NK-92 (cell line): Measurements from ENCODE around the gene TMPRSS11D.

ENCODE experiments used
- DNase-seq: peaks from one replicate; lab custom pipeline; 2025; ENCODE audit not compliant: unreplicated experiment; lab: John Stamatoyannopoulos, UW

Gene TMPRSS11D, protein sequence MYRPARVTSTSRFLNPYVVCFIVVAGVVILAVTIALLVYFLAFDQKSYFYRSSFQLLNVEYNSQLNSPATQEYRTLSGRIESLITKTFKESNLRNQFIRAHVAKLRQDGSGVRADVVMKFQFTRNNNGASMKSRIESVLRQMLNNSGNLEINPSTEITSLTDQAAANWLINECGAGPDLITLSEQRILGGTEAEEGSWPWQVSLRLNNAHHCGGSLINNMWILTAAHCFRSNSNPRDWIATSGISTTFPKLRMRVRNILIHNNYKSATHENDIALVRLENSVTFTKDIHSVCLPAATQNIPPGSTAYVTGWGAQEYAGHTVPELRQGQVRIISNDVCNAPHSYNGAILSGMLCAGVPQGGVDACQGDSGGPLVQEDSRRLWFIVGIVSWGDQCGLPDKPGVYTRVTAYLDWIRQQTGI

DNA sequence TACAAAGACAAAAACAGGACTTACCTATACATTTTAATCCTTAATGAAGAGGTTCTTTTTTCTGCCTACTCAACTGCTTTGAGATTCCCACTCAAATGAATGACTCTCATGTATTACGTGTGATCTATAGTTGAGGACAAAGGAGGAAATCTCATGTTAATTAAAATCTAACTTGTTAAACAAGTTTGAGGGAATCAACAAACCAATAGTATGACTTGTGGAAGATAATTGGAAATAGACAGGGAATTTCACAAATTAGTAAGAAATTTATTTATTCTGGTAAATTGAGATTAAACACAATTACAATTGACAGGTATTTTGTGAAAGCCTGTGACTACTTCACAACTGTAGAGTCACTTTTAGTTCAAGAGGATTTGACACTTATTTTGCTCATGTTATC, at the start of gene TMPRSS11D:
Gene TMPRSS11D, minus strand, starts transcription at position 101 of the 400 bp plus-strand sequence. Its CDS starts 69 bp downstream, at position 32.
- DNase-seq: no peak

DNA sequence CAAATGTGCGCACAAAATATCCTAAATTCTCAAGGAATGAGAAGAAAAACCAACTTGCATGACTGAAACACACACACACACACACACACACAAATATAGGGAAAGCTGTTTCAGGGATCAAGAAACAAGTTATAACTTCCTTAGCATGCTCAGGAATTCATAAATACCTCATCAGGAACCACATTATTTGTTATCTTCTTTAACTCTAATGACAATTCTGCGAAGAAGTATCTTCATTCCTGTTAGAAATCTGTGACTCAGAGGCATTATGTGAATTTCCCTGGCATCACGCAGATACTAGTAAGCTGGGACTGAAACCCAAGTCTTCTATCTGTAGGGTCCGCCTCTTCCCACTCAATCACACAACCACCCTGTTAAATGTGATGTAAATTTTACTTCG, 49.2 kb upstream of the TMPRSS11D start:
- DNase-seq: no peak

DNA sequence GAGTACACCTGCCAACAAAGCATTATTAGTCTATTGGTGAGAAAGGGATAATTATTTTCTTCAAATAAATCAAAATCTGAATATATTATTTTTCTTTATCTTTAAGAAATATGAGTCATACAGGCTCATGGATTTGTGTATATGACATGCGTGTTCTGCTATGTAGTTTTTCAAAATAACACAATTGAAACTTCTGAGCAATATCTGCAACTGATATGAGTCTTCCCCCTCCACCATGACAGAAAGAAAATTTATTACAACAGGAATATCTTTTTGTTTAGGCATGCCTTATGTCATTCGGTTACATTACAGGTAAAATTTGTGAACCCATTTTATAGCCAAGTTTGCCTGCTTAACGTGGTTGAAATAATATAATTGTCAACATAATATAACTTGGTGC, 47.5 kb upstream of the TMPRSS11D start:
- DNase-seq: no peak

GRCh38 chr4:67929426-67929825, 45.6 kb upstream of the TMPRSS11D start:
- no peak for DNase-seq

- DNase-seq: no peak
These were observed 44.7 kb upstream of the TMPRSS11D start for GRCh38 chr4:67928546-67928945.

DNA sequence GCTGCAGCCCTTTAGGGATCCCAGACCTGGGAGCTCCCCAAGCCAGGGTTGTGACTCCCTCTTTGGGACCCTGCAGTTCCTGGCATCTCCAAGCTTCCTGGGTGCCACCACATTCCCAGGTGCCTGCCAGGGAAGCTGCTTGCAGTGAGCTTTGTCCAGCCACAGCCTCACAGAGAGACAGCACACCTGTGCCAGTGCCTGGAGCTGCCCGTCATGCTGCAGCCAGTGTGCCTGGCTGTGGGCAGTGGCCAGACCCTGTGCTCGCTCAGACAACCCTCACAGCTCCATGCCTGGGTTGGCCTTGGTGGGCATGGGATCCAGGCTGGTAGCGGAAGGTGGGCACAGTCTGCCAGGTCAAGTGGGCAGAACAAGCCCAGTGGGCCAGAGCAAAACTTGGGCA, 43.4 kb upstream of the TMPRSS11D start:
- DNase-seq: no peak

- DNase-seq: no peak
These were observed 42.7 kb upstream of the TMPRSS11D start for GRCh38 chr4:67926485-67926884.

DNA sequence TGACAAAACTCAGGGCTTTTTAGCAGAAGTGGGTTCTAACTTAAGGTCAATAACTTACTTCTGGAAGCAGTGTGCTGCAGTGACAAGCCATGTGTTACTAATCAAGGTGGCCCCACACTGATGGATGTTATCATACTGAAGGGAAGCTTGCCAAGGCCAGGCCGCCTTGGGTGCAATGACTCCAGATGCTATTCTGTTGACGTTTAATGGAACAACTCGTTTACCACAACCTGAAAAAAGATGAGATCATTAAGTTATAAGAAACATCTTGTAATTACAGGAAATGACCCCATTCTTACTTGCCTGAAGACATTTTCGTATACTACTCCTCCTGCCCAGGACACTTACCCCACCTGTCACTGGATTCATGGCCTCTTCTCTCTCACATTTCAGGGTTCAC, 38.9 kb upstream of the TMPRSS11D start:
- no peak for DNase-seq

- no peak for DNase-seq
These were observed 34.6 kb upstream of the TMPRSS11D start for GRCh38 chr4:67918428-67918827.

DNA sequence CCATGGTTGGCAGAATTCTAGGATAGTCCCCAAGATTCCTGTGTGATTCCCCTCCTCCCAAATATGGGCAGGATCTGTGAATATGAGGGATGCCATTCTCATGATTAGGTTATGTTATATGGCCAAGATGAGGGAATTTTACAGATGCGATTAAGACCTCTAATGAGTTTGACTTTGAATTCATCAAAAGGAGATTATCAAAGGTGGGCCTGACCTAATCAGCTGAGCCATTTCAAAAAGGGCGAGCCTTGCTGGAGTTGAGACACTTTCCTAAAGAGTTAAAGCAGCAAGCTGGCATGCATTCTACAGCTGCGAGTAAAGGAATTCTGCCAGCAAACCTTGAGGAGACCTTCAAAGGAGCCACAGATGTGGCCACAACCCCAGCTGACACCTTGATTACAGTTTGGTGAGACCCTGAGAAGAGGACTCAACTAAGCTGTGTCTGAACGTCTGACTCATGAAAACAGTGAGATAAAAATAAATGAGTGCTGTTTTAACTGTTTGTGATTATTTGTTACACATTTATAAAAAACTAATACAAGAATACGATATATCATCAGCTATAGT, 31.7 kb upstream of the TMPRSS11D start:
- DNase-seq: no peak

DNA sequence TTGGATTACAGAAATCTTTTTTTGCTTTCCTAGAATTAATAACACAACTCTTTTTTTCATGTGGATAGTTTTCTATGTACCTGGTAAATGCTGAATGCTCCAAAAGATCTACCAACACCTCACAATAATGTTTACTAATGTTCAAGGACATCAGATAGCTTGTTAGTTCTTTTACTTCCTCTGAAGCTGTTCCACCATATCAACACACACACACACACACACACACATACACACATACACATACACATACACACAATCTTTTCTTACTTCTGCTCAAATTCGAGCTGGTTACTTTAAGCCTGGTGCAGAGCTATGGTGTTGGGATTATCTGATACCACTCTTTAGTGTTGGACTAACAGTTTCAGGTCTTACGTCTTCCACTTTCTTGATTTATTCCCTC, 28.3 kb upstream of the TMPRSS11D start:
- no peak for DNase-seq

DNA sequence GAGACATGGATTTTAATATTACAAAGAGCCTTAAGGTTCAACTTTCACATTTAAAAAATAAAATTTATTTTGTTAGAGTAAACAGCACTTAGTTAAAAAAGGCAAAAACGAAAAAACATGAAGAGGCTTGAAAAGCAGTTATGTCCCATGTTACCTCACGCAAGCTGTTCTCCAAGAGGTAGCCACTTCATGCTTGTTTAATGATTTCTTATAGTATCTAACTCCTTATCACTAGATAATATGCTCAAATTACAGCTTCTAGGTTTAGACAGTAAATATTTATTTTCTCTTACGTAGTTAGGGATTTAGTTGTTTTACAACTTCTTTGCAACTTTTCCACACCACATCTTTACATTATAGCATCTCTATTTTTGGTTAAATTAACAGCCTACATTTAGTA, 27.8 kb upstream of the TMPRSS11D start:
- no peak for DNase-seq

GRCh38 chr4:67911141-67911540, 27.3 kb upstream of the TMPRSS11D start:
- DNase-seq: no peak

- no peak for DNase-seq
These were observed 26.7 kb upstream of the TMPRSS11D start for GRCh38 chr4:67910585-67910905.

DNA sequence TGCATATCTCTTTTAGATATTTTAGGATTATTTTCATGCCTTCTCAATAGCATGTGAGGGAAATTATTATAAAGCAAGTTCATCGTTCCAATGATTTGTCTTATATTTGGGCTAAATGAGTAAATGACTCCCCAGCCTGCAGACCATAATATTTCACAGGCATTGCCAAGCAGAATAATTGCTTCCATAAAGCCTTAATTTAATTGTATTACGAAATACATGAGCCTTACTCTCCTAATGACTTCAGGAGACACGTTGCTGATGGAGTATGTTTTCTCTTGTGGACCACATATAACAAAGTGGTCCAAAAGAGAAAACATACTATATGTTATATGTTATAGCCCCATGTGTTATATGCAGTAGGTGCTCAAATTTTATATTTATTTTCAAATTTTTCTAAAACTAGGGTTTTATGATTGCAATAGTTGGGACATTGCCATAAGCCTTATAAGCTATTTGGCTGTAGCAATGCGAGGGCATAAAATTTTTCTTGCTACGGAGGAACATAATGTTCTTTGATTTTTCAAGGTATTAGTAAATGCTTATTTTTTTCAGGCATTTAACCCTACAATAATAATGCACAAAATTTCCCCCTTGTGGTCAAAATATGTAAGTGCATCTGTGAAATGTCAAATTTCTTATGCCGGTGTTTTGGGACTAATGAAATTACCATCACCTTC, 26.2 kb upstream of the TMPRSS11D start:
- DNase-seq: no peak

GRCh38 chr4:67907650-67908049, 23.8 kb upstream of the TMPRSS11D start:
- no peak for DNase-seq

- no peak for DNase-seq
These were observed 15.3 kb upstream of the TMPRSS11D start for GRCh38 chr4:67899096-67899495.

- no peak for DNase-seq
These were observed 13.9 kb upstream of the TMPRSS11D start for GRCh38 chr4:67897686-67898085.

- DNase-seq: no peak
These were observed 12.7 kb upstream of the TMPRSS11D start for GRCh38 chr4:67896421-67897065.

DNA sequence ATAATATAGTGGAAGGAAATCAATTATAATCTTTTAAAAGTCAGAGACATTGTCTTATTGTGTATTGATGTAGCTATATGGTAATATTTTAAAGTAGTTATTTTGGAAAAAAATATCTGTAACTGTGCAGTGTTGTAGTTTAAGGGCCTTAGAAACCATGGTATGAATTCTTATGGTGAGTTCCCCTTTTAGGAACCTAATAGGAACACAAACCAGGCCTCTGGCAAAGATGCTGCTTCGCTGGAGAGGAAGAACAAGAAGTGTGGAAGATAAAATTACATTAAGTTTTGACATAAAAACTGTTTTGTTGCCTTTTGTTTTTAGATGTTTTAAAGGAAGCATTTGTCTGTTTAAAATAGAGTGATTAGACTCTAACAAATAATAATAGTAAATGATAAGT, 10.9 kb upstream of the TMPRSS11D start:
- DNase-seq: no peak

- DNase-seq: no peak
These were observed 9.1 kb upstream of the TMPRSS11D start for GRCh38 chr4:67892905-67893304.

GRCh38 chr4:67892253-67892652, 8.5 kb upstream of the TMPRSS11D start:
- no peak for DNase-seq
